NCI-H82 treated with DMSO at 0.1 percent for 48 hours (cell line): ENCODE measurements around the gene OR10AD1.
A peak's percentile ranks its signal among the peaks of the same experiment; 100 is the strongest.

ENCODE experiments used
- DNase-seq: peaks from one replicate; lab custom pipeline; 2025; ENCODE audit not compliant: unreplicated experiment; lab: John Stamatoyannopoulos, UW

Gene OR10AD1

GRCh38 chr12:48192861-48193260, 10.2 kb downstream of the OR10AD1 start:
- DNase-seq = no peak

GRCh38 chr12:48191096-48191495, 12.0 kb downstream of the OR10AD1 start:
- no peak for DNase-seq

- peak; percentile 13 for DNase-seq
Observed at GRCh38 chr12:48189331-48190125, 13.6 kb downstream of the OR10AD1 start.

GRCh38 chr12:48187916-48188695, 15.0 kb downstream of the OR10AD1 start:
- DNase-seq = no peak

- no peak for DNase-seq
Observed at GRCh38 chr12:48185181-48185919, 17.7 kb downstream of the OR10AD1 start.

- DNase-seq = no peak
Observed at GRCh38 chr12:48184549-48184922, 18.6 kb downstream of the OR10AD1 start.

- DNase-seq = no peak
Observed at GRCh38 chr12:48183876-48184548, 19.1 kb downstream of the OR10AD1 start.

GRCh38 chr12:48183091-48183875, 19.8 kb downstream of the OR10AD1 start, which contains the start of gene CCDC184:
CCDC184 (plus strand) TSS chr12:48183644; CDS start chr12:48184123, 479 bp downstream.
- DNase-seq = peak; percentile 9

GRCh38 chr12:48182631-48183030, 20.5 kb downstream of the OR10AD1 start:
- DNase-seq = no peak

GRCh38 chr12:48180857-48181495, 22.1 kb downstream of the OR10AD1 start:
- no peak for DNase-seq

GRCh38 chr12:48180424-48180823, 22.7 kb downstream of the OR10AD1 start:
- no peak for DNase-seq

GRCh38 chr12:48179466-48179865, 23.6 kb downstream of the OR10AD1 start:
- DNase-seq = no peak

- no peak for DNase-seq
Observed at GRCh38 chr12:48177982-48178381, 25.1 kb downstream of the OR10AD1 start.

GRCh38 chr12:48176417-48176751, 26.7 kb downstream of the OR10AD1 start:
- DNase-seq = peak; percentile 61

- DNase-seq = peak; percentile 61
Observed at GRCh38 chr12:48175613-48176416, 27.3 kb downstream of the OR10AD1 start.

GRCh38 chr12:48169011-48169410, 34.1 kb downstream of the OR10AD1 start:
- no peak for DNase-seq

GRCh38 chr12:48165089-48165981, 37.8 kb downstream of the OR10AD1 start:
- no peak for DNase-seq

- DNase-seq = no peak
Observed at GRCh38 chr12:48164451-48164850, 38.6 kb downstream of the OR10AD1 start.
